ENCODE measurements around the gene PLA2G7. TPM values are rescaled to one million over a fixed set of nuclear protein-coding genes. Genes with fewer than 3 reads are reported as not detected.
"Not testable (repeated sequence)": the region's sequence is repeated elsewhere in the genome, so short reads cannot be mapped to it uniquely, and the experiment has no call there.

PLA2G7 gene
- total RNA-seq, 1 experiment from 2014 or later = 1.7 TPM

- Histone ChIP-seq H3K4ac (ENCODE audit: low read depth, low read length) (no peak overlapping the region), H3K4me2 (ENCODE audit: insufficient read depth, insufficient read length, low read length) (no peak overlapping the region), H3K79me1 (ENCODE audit: insufficient read depth, low read depth, low read length, poor library complexity, severe bottlenecking) (no peaks in the 10 kb centered on the region), H3K9ac (ENCODE audit: extremely low read depth, insufficient read length, low read length) (no peak overlapping the region), H3K23ac (ENCODE audit: insufficient read length, low read depth, low read length) (no peak overlapping the region), H3K18ac (ENCODE audit: insufficient read length, low read depth, low read length) (no peak overlapping the region), H3K14ac (ENCODE audit: insufficient read depth, low read length) (no peak overlapping the region), H4K5ac (ENCODE audit: insufficient read length, low read depth, low read length) (no peak overlapping the region), H3K23me2 (ENCODE audit: insufficient read length, low read depth, low read length, poor library complexity, severe bottlenecking) (no peaks in the 10 kb centered on the region), H3K79me2 (ENCODE audit: insufficient read depth, low read length) (no peaks in the 10 kb centered on the region), H3T11ph (ENCODE audit: low read length) (no peak overlapping the region), H2BK5ac (ENCODE audit: insufficient read length, low read length) (no peak overlapping the region), H3K27ac (ENCODE audit: insufficient read length, low read depth, low read length) (no peak overlapping the region), H2AK5ac (ENCODE audit: insufficient read length, low read length) (no peak overlapping the region), H2BK20ac (ENCODE audit: low read depth, low read length, poor library complexity, severe bottlenecking) (no peak overlapping the region), H4K20me1 (ENCODE audit: control insufficient read depth, insufficient read depth, insufficient read length) (no peaks in the 10 kb centered on the region), H2BK120ac (ENCODE audit: low read depth, low read length, poor library complexity, severe bottlenecking) (no peak overlapping the region), H2BK12ac (ENCODE audit: insufficient read length, low read depth, low read length) (no peak overlapping the region), H4K8ac (replicated peaks; ENCODE audit: insufficient read length, low read depth, low read length) (no peak overlapping the region), H3K4me1 (ENCODE audit: insufficient read depth, low read length) (peaks cover 2% of the 10 kb centered on the region; the same call in 1 of the 2 replicates), H3K27me3 (ENCODE audit: insufficient read depth, low read length) (no peaks in the 10 kb centered on the region), H3K56ac (ENCODE audit: insufficient read length, low read depth, low read length) (no peak overlapping the region), H4K91ac (ENCODE audit: insufficient read length, low read depth, low read length) (no peak overlapping the region), H2BK15ac (ENCODE audit: low read depth, low read length) (no peak overlapping the region), H3K9me3 (ENCODE audit: control insufficient read depth, low read depth, low read length) (no peaks in the 10 kb centered on the region), H2AFZ (ENCODE audit: low read length) (no peak overlapping the region)
- Mint-ChIP-seq H3K27ac (no peak overlapping the region), H3K4me1 (peaks cover 15 to 21% of the 10 kb centered on the region in 2 experiments), H3K27me3 (ENCODE audit: low read depth) (peaks cover 19% of the 10 kb centered on the region), H3K4me3 (no peak overlapping the region), H3K36me3 (ENCODE audit: insufficient read depth in 1 of 3, low read depth in 3 of 3) (no peaks in the 10 kb centered on the region), H3K9me3 (no peaks in the 10 kb centered on the region; a peak in 1 of 5 replicates)
- no peak for DNase-seq
- TF ChIP-seq CTCF (conservative IDR thresholded peaks at IDR 0.05) = no peak
- whole genome bisulfite sequencing (ENCODE audit: extremely low coverage, insufficient read length, low lambda C conversion rate) = no CpG with 5 or more reads among the region's 2 CpGs
Measured at GRCh38 chr6:46745973-46746372, 10.8 kb upstream of the PLA2G7 start.

DNA sequence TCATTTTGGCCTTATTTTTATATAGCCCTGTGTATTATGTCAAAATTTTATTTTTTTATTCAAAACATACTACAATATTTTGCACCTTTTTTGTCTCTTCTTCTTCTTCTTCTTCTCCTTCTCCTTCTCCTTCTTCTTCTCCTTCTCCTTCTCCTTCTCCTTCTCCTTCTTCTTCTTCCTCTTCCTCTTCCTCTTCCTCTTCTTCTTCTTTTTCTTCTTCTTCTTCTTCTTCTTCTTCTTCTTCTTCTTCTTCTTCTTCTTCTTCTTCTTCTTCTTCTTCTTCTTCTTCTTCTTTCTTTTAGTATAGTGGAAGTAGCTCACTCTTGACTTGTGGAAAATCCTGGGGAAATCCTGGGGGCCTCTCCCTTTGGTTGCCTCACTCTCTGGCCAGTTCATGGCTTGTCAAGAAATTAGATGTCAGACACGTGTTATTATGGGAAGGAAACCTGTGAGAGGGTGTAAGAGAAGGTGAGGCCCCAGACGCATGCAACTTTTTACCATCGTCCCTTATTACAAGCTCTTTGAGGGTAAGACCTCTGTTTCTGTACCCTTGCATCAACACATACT lies 9.1 kb upstream of the PLA2G7 start:
- H3K27ac Mint-ChIP-seq; H3K4ac ChIP-seq (ENCODE audit: low read depth, low read length); H3K9ac ChIP-seq (ENCODE audit: extremely low read depth, insufficient read length, low read length); DNase-seq; H3K18ac ChIP-seq (ENCODE audit: insufficient read length, low read depth, low read length); H3K23me2 ChIP-seq (ENCODE audit: insufficient read length, low read depth, low read length, poor library complexity, severe bottlenecking); H3K79me1 ChIP-seq (ENCODE audit: insufficient read depth, low read depth, low read length, poor library complexity, severe bottlenecking); H2BK120ac ChIP-seq (ENCODE audit: low read depth, low read length, poor library complexity, severe bottlenecking); H3K27me3 ChIP-seq (ENCODE audit: insufficient read depth, low read length); H2BK15ac ChIP-seq (ENCODE audit: low read depth, low read length); H3K27ac ChIP-seq (ENCODE audit: insufficient read length, low read depth, low read length); H3K79me2 ChIP-seq (ENCODE audit: insufficient read depth, low read length); H3T11ph ChIP-seq (ENCODE audit: low read length); H2AFZ ChIP-seq (ENCODE audit: low read length); H4K8ac ChIP-seq (replicated peaks; ENCODE audit: insufficient read length, low read depth, low read length); H3K23ac ChIP-seq (ENCODE audit: insufficient read length, low read depth, low read length); H3K14ac ChIP-seq (ENCODE audit: insufficient read depth, low read length); H3K9me3 Mint-ChIP-seq; H2BK5ac ChIP-seq (ENCODE audit: insufficient read length, low read length); H3K4me2 ChIP-seq (ENCODE audit: insufficient read depth, insufficient read length, low read length); H2BK12ac ChIP-seq (ENCODE audit: insufficient read length, low read depth, low read length); H2BK20ac ChIP-seq (ENCODE audit: low read depth, low read length, poor library complexity, severe bottlenecking); H3K4me1 ChIP-seq (ENCODE audit: insufficient read depth, low read length); H4K91ac ChIP-seq (ENCODE audit: insufficient read length, low read depth, low read length); H4K20me1 ChIP-seq (ENCODE audit: control insufficient read depth, insufficient read depth, insufficient read length); H2AK5ac ChIP-seq (ENCODE audit: insufficient read length, low read length); H3K9me3 ChIP-seq (ENCODE audit: control insufficient read depth, low read depth, low read length); H3K36me3 Mint-ChIP-seq (ENCODE audit: insufficient read depth in 1 of 3, low read depth in 3 of 3); H3K56ac ChIP-seq (ENCODE audit: insufficient read length, low read depth, low read length); H4K5ac ChIP-seq (ENCODE audit: insufficient read length, low read depth, low read length); H3K4me3 Mint-ChIP-seq: not testable (repeated sequence)
- no CpG with 5 or more reads among the region's 3 CpGs for WGBS (ENCODE audit: extremely low coverage, insufficient read length, low lambda C conversion rate)
- H3K4me1 Mint-ChIP-seq = peaks cover 18 to 23% of the 10 kb centered on the region in 2 experiments
- H3K27me3 Mint-ChIP-seq (ENCODE audit: low read depth) = peaks cover 19% of the 10 kb centered on the region
